Activated CD4-positive, alpha-beta T cell treated with anti-CD3 and anti-CD28 coated beads, Interleukin-2, Interleukin-6, amounts not matched to agents 100 ng/mL and 50 ng/mL, durations not matched to agents 16 hours and 8 hours (primary cell): ENCODE data around the gene SEZ6L.
A peak's percentile ranks its signal among the peaks of the same experiment; 100 is the strongest.

Source experiments
- DNase-seq: peaks from one replicate; pipeline ENCODE4 v3.0.0-alpha.2; 2020

The SEZ6L gene

DNA sequence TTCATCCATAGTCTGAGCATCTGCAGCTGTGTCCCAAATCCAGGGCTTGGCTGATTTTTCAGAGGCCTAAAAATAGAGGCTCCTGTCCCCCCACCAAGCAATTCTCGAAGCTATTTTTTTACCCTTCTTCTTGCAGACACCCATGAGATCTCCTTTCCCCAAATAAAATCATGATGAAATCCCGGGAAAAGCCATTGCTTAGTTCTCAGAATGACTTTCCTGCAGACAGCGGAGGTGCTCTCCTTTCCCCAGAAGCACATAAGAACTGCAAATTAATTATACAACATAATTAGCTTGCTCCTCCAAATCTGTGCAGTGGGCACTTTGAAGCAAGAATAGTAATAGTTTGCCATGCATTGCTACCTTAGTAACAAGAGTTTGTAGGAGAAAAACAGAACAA lies 176.2 kb downstream of the SEZ6L start:
- no peak for DNase-seq

DNA sequence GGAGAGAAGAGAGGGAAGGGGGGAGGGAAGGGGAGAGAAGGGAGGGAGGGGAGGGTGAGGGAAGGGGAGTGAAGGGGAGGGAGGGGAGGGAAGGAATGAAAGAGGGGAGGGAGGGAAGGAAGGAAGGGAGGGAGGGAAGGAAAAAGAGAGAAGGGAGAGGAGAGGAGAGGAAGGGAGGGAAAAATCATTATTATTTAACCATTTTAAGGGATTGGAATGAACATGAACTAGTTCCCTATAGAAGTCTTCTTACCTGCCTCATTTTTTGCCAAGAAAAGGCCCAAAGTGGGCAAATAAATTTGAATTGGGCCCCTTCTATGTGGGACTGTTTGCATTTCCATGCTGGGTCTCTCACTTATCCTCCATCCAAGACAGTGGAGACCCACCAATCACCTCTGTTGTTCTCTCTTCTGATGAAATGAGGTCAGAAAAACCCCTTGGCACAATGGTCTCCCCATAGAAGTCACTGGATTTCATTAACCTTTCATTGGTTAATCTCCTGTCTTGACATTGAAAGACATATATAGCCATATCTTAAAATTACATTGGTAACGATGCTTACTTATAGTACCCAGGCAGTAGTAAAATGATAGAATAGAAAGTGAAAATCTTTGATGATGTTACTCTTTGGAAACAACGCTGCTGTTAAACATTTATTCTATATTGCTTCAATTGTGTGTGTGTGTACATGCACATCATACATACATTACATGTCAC lies 179.7 kb downstream of the SEZ6L start:
- DNase-seq: no peak

DNA sequence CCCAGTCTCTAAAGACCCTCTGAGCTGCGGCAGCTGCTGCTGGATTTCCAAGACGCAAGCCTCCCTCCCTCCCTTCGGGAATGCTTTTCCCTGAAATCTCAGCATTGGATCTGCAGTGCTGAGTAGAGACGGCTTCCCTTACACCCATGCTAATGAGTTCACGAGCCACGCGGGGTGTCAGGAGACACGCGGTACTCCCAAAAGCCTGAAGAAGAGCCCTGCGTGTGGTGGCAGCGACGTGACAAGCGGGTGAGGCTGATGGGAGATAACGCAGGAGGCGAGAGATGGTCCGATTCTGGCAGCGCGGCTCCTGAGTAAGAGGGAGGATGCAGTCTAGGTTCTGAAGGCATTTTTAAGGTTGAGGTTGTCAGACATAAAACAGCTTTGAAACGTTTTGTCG lies 185.4 kb downstream of the SEZ6L start:
- DNase-seq: no peak

DNA sequence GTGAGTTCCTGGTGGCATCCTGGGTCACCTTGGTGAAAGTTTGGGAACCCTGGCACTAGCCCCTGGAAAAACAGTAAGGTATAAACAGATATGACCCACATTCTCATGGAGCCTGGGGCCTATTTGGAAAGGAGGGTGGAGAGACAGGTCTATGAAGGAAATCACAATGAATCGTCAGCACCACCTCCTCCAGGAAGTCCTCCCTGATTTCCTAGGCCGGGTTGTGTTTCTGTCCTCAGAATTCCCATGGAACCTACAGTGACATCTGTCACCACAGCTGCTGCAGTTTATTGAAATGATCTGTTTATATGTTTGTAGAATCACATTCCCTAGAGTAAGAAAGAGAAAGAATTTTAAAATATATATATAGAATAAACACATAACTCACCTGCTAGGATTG lies 188.0 kb downstream of the SEZ6L start:
- DNase-seq: no peak

DNA sequence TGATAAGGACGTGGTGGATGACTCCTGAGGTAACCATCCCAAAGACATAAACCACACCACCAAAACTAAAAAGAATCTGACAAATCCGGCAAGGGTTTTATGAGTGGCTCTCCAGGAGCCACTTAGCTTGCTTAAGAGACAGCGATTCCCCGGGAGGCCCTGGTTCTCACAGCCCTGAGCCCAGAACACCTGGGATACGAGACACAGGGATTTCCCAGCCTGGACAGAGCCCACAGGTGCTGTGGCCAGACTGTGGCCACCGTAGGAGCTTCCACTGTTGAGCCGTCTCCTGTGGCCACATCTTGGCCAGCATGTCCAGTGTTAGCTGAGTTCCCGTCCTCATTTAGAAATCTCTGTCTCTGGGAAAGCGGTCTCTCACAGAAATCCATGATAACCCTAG lies 188.6 kb downstream of the SEZ6L start:
- DNase-seq: no peak

DNA sequence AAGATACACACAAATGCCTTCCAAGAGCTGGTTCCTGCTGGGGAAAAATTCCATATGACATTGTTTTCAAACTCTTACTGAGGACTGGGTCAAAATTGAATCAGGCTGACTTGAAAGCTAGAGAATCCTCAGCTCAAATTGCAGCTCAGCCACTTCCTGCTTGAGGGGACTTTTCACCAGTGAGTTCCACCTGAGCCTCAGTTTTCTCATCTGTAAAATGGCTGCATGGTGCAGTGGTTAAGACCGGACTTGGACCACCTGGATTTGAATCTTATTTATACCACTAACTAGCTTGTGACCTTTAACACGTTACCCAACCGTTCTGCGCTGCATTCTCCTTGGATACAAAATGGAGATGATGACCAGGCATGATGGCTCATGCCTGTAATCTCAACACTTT lies 189.9 kb downstream of the SEZ6L start:
- DNase-seq: no peak

DNA sequence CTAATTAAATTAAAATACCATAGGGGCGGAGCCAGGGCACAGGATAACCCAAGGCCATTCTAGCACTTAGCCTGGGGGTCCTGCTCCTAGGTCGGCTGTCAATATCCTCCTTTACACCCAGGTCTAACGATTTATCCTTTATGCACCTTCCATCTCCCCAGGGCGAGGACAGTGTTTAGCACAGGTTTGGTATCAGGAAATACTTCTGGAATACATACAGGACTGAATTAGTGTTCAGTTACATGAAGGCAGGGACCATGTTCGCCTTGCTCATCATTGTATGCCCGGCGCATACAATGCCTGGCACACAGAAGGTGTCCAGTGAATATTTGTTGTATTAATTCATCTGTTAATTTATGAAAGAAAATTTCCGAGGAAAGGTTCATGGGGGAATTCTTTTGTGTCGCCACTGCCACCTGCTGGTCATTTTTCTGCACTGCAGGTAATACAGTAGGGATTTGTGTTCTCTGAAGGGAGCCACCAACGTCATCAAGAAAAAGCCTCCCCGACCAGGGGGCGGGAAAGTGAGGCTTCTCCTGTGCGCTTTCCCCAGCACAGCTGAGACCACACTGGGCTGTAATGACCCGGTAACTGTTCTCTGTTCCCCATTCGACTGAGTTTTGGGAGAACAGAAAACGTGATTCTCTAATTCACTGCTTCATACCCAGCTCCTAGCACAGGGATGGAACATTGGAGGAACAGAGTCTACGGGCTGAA lies 191.1 kb downstream of the SEZ6L start:
- DNase-seq: peak; percentile 76

DNA sequence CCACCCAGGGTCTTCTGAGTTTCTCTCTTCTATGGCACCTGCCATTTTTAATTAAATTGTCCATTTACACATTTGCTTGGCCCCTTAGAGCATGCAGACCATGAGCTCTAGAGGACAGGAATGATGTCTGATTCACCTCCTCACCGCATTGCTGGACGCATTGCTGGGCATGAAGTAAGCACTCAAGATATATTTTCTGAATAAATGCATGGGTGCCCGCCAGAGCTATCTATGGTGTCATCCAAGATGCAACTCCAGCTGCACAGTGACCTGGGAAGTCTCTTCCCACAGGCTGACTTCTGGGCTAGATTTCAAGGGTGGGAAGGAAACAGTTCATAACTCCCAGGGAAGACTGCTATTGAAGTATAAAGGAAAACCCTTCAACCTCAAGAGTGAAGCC lies 193.2 kb downstream of the SEZ6L start:
- DNase-seq: no peak

DNA sequence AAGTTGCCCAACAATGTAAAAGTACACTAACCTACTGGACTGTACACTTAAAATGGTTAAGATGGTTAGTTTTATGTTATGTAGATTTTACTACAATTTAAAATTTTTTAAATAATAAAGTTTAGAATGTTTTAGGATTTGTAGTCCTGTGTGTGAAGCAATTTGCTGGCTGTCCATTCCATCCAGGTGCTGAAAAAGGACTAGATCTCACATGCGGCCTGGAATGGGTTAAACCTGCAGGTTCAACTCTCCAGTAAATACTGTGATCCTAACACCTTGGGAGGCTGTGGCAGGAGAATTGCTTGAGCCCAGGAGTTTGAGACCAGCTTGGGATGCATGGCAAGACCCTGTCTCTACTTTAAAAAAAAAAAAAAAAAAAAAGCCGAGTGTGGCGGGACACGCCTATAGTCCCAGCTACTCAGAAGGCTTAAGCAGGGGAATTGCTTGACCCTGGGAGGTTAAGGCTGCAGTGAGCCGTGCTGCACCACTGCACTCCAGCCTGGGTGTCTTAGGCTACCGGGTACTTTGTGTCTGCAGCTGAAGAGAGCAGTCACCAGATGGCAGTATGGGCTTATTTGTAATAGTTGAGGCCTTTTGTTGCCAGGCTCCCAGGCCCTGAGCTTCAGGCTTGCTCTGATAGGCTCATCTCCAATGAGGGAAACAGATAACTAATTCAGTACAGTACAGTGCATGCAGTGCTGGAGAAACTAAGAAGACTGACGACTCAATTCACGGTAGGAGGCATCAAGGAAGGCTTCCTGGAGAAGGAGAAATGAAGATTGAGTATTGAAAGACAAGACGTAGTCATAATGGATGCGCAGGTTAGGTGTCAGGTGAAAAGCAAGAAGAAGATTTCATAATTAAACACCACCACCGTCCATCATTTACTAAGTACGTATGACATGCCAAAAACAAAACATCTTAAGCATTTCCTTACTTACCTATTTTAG lies 195.1 kb downstream of the SEZ6L start:
- DNase-seq: peak; percentile 75

DNA sequence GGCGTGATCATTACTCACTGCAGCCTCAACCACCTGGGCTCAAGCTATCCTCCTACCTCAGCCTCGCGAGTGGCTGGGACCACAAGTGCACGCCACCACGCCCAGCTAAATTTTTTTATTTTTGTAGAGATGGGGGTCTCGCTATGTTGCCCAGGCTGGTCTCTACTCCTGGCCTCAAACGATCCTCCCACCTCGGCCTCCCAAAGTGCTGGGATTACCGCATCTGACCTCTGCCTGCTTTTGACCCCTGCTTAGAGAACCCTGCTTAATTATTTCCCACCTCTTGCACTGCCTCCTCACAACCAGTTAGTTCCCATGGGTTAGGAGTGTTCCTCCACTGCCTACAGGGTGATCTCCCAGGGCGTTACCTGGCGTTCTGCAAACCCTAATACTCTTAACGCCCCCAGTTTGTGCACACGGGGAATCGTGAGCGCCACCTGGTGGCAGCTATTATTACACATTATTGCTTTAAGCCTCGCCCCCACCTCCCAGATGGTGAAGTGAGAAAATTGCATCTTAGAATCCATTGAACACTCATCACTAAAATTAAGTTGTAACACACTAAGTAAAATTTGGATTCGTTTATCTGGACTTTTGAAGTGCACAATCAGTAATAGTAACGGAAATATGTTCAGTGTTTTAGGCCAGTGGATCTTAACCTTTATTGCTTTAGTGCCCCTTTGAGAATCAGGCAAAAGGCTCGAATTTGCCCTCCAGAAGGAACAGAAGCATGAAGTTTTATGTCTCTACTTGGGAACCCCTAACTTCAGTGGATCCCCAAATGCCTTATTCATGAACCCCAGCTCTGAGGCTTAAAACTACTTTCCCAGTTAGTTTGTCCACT lies 198.4 kb downstream of the SEZ6L start:
- peak; percentile 72 for DNase-seq

DNA sequence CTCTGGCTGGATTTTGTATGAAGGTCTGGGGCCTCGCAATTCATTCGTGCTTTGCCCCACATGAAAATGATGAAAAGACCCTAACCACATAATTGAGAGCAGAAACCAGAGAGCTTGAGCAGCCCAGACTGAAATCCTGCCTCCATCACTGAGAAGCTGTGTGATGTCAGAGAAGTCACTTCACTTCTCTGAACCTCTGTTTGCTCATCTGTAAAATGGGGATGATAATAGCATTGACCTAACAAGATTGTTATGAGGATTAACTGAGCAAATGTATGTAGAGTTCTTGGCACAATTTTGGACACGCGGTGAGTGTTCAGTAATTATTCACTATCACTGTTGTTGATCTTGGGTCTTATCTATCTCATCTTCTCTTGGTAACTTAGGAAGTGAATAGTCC lies 203.6 kb downstream of the SEZ6L start:
- DNase-seq: no peak

DNA sequence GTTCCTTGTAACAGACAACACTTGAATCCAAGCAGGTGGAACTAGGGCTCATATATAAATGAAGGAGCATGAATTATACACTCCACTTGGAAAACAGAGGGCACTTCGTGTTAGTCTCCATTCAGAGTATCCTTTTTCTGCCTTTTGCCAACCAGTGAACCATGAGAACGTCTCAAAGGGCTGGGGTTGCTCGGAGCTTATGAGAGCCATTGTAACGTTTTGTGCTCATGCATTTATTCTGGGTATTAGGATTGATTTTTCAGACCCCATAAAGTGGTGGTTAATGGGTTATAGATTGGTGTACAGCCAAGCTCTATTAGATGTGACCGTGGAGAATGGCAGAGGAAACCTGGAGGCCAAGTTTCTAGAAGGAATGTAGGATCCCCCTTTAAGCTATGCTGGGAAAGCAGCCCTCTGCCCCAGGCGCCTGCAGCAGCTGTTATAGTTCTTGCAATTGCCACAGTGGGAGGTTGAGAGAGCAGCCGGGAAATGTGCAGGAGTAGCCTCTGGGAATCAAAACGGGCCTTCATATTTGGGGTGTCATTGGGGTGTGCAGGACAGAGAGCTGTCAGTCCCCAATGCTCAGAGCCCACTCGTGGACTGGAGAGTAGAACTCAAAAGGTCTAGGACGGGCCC lies 205.2 kb downstream of the SEZ6L start:
- no peak for DNase-seq

DNA sequence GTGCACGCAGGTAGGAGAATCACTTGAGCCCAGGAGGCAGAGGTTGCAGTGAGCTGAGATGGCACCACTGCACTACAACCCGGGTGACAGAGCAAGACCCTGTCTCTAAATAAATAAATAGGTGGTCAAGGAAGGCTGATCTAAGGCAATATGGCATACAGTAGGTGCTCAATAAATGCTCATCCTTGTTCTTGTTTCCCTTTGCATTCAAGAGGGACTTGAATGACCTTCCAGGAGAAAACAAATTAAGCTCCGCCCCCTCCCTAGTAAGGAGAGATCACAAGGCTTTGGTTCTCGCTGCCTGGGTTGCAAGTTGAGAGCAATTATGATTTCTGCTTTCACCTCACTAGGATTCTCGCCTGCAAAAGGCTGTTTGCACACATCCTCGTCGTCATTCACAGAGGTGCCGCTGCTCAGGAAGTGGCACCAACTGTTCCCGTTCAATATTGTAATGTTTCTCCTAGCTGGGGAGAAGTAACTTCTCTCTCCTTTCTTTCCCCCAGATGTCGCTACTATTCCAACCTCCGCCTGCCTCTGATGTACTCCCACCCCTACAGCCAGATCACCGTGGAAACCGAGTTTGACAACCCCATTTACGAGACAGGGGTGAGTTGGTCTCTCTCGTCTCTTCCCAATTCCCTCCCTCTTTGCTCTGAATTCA lies 208.0 kb downstream of the SEZ6L start:
- DNase-seq: no peak

DNA sequence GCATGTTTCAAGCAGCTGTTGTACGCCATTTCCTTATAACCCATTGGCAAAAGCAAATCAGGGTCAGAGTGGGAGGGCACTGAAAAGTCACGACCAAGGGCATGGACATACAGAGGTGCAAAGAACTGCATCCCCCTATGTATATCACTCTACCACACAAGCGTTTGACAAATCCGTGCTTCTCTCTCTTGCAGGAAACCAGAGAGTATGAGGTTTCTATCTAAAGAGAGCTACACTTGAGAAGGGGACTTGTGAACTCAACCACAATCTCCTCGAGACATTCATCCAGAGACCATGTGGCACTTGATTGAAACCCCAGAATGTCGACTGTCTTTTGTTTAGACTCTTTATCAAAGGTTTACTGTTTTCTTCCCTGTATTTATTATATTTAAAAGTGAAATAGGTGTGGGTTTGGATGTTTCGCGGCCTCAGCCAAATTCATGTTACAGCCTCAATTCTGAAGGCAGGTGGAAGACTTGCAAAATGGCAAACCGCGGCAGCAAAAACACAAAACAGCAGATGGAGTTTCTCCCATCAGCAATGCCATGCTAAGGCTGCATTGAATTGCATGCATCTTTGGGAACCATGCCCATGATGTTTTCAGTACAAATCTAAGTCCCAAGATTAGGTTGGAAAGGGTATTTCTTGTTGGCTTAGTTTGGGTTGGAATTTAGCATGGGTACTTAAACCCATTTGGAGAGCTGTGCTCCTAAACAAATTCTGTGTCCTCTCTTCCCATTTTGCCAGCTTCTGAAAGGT lies 211.0 kb downstream of the SEZ6L start:
- DNase-seq: no peak

DNA sequence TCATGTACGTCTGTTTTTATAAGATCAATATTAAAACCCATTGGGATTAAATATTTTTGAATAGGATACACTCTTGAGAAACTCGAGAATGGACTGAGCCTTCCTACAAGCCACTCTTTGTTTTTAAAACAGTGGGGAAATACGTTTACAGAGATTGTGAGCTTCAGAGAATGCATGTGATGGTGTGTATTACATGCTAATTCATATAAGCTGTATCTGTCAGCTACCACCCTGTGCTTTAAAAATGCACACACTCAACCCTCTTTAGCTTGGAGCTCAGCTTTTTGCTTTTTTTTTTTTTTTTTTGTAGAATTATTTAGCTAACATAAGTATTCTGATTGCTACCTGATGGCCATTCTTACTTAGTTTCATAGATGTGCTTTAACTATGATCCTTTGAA lies 213.5 kb downstream of the SEZ6L start:
- no peak for DNase-seq

DNA sequence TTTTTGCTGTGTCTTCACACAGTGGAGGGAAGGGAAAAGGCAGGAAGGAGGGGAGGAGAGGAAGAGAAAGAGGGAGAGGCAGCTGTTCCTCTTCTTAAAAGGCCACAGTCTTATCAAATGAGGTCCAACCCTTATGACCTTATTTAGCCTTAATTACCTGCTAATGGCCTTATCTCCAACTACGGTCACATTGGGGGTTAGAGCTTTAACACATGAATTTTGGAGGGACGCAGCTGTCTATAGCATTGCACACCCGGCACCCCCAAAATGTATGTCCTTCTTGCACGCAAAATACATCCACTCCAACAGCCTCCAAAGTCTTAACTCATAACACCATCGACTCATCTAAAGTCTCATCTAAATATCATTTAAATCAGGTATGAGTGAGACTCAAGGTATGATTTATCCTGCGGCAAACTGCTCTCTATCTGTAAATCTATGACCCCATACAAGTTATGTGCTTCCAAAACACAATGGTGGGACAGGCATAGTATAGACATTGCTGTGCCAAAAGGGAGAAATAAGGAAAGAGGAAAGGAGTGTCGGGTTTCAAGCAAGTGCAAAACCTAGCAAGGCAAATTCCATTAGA lies 214.8 kb downstream of the SEZ6L start:
- no peak for DNase-seq

DNA sequence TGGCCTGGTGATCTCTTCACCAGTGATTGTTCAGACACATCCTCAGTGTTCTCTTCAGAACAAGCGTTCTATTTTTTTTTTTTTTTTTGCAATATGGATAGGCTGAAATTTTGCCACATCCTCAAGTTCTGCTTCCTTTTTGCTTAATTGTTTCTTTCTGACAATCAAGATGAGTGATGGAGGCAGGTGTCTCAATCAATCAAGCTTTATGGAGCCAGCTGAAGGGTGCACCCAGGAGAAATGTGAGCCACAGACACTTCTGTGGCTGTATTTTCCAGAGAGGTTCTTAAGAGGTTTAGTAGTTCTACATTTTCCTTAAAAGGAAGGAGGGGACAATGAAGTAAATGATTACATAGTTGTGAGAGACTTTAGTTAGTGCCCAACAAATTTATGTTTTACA lies 215.9 kb downstream of the SEZ6L start:
- no peak for DNase-seq

DNA sequence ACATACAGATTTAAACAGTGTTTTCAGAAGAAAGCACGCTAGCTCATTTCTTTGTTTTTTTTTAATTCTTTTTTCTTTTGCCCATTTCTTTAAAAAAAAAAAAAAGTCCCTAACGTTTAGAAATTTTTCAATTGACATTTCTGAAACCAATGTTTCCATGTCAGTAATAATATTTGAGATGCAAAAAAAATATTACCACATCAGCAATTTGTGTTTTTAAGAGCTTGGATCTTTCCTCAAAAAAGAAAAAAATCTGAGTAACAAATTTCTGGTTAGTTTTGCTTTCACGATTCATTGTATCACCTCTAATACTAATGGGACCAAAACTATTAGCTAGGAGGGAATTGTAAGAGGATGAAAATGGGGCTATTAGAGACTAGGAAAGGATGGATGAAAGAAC lies 219.9 kb downstream of the SEZ6L start:
- no peak for DNase-seq

DNA sequence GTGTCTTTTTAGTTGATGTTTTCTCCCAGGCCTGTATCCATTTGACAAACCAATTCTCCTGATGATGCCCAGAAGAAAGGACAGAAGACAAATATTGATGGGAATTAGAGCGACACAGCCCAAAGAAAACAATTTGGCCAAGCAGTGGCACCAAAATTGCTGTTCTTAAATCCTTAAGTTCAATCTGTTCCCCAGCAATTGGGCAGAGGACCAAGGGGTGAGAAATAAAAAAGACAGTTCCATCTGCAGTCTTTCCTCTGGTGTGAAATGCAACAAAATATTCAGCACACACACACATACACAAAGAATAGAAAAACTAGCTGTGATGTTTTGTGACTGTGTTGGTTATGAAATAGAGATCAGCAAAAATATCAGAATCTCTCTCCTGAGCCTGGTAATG lies 221.8 kb downstream of the SEZ6L start:
- DNase-seq: no peak

DNA sequence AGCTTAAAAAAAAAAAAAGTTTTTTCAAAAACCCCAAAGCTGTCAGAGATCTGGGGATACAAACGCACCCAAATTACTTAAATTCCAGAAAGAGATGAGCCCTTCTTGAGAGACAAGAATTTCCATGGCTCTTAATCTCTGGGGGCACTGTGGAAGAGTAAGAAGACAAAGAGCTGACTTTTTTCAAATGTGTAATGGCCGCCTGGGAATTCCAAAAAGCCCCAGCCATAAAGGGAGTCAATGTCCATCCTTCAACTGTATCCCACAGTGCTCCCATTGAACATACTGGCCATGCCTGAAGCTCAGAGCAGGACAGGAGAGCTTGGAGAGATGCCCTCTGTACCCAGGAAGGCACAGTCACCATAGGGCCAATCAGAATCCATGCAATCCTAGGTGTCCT lies 222.4 kb downstream of the SEZ6L start:
- DNase-seq: no peak
